ENCODE results near the gene ORM2.
"Not testable (repeated sequence)": the region's sequence is repeated elsewhere in the genome, so short reads cannot be mapped to it uniquely, and the experiment has no call there.

- not testable (repeated sequence) for TF ChIP-seq POLR2AphosphoS5 (IDR thresholded peaks at IDR 0.05; ENCODE audit: low read depth, low read length); SPI1 (IDR thresholded peaks at IDR 0.05; ENCODE audit: low read depth, low read length); TAF1 (IDR thresholded peaks at IDR 0.05; ENCODE audit: low read depth, low read length); POU2F2 (IDR thresholded peaks at IDR 0.05; ENCODE audit: low read depth, low read length); POLR2A (IDR thresholded peaks at IDR 0.05; ENCODE audit: low read depth, low read length); PAX5 (IDR thresholded peaks at IDR 0.05; ENCODE audit: insufficient read depth, low read length, severe bottlenecking)
Measured at GRCh38 chr9:114323849-114324248, 5.8 kb upstream of the ORM2 start.

Data from GM12891 (cell line).